Smooth muscle cell (in vitro differentiated cells): ENCODE measurements around the gene EPDR1. TPM values are rescaled to one million over a fixed set of nuclear protein-coding genes. Genes with fewer than 3 reads are reported as not detected.

ENCODE experiments used
- DNase-seq: peaks from one replicate; lab custom pipeline; 2025; ENCODE audit not compliant: unreplicated experiment; lab: John Stamatoyannopoulos, UW
- H2AFZ ChIP-seq: fragments of 200-600 bp; sonication (generic); 2 replicates; pipeline ENCODE4 v1.6.0; 2016; ENCODE audit warnings: antibody characterized with exemption, low read depth, mild to moderate bottlenecking
- H3F3A ChIP-seq: fragments of 200-600 bp; sonication (generic); 2 replicates; pipeline ENCODE4 v1.6.0; 2017; ENCODE audit warnings: antibody characterized with exemption, low read depth
- H3K27ac ChIP-seq: fragments of 200-600 bp; sonication (generic); 2 replicates; pipeline ENCODE4 v1.5.1; 2016; ENCODE audit warnings: low read depth, mild to moderate bottlenecking
- H3K27me3 ChIP-seq: fragments of 200-600 bp; sonication (generic); 2 replicates; pipeline ENCODE4 v1.6.1; 2016; ENCODE audit warnings: low read depth, mild to moderate bottlenecking
- H3K36me3 ChIP-seq: fragments of 200-600 bp; sonication (generic); 2 replicates; pipeline ENCODE4 v1.5.1; 2016; ENCODE audit warnings: low read depth
- H3K4me1 ChIP-seq: fragments of 200-600 bp; sonication (generic); 2 replicates; pipeline ENCODE4 v1.5.1; 2016; ENCODE audit warnings: low read depth
- H3K4me2 ChIP-seq: fragments of 200-600 bp; sonication (generic); 2 replicates; pipeline ENCODE4 v1.6.0; 2016; ENCODE audit warnings: mild to moderate bottlenecking
- H3K4me3 ChIP-seq: fragments of 200-600 bp; sonication (generic); 2 replicates; pipeline ENCODE4 v1.5.1; 2016; ENCODE audit warnings: mild to moderate bottlenecking
- H3K79me2 ChIP-seq: fragments of 200-600 bp; sonication (generic); 2 replicates; pipeline ENCODE4 v1.6.0; 2016; ENCODE audit warnings: low read depth, mild to moderate bottlenecking
- H3K9ac ChIP-seq: fragments of 200-600 bp; sonication (generic); 2 replicates; pipeline ENCODE4 v1.6.0; 2016; ENCODE audit warnings: low read depth
- H3K9me3 ChIP-seq: fragments of 200-600 bp; sonication (generic); replicated peaks from 2 replicates; pipeline ENCODE4 v1.5.1; 2016; ENCODE audit warnings: low read depth
- H4K20me1 ChIP-seq: fragments of 200-600 bp; sonication (generic); 2 replicates; pipeline ENCODE4 v1.6.0; 2016; ENCODE audit warnings: low read depth
- WGBS: methylation state at CpG from one replicate; pipeline ENCODE4 v1.1.7; 2016; ENCODE audit warnings: low lambda C conversion rate; 5-methylcytosine and 5-hydroxymethylcytosine counted together
- polyA plus RNA-seq: library from polyadenylated mRNA; unstranded; fragments of >200 nt; fragmentation: Nextera tagmentation; extraction: Ambion mirVana; gene quantifications from 2 replicates; pipeline ENCODE4 v1.2.1, GENCODE V29; 2016
- total RNA-seq: library from RNA; depleted of rRNA; stranded (reverse); fragments of >200 nt; gene quantifications from 2 replicates; pipeline ENCODE4 v1.2.3, GENCODE V29; 2014
- TF ChIP-seq, protein P1 (sequence below): fragments of 200-600 bp; sonication (generic); IDR thresholded peaks from 2 replicates; pipeline ENCODE4 v1.5.1; 2017; ENCODE audit warnings: borderline replicate concordance, mild to moderate bottlenecking, antibody characterized with exemption; ENCODE audit not compliant: insufficient read depth, poor library complexity, severe bottlenecking

EPDR1 gene
- total and polyA plus RNA-seq, 2 experiments from 2014 or later, result 11.1 to 17.1 TPM

DNA sequence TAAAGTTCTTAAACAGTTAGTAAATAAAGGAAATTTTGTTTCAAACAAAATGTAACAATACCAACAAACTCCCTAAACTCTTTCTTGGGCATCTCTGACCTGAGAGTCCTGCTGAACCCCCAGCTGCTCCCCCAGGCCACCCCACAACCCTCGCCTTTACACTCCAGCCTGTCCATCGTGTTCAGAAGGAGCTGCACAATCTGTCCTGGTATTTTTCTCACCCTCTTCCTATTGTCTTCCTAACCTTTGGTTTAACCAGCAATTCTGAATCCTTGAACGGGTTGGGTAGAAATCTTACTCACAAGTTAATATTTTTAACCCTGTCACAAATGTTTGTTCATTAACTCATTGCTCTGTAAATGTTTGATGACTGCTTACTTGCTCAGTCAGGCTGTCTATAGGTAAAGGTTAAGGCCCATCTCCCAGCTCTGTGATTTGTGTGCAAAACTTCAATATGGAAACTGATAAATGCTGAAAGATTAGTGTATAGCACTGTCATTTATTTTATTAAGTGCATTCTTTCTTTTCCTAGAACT lies 20.7 kb upstream of the EPDR1 start:
- Histone ChIP-seq H3K36me3 (no peaks in the 10 kb centered on the region), H3F3A (no peaks in the 10 kb centered on the region), H3K4me3 (no peak overlapping the region), H3K9ac (no peak overlapping the region), H3K9me3 (no peaks in the 10 kb centered on the region), H3K79me2 (no peaks in the 10 kb centered on the region), H3K4me2 (no peak overlapping the region), H3K4me1 (no peaks in the 10 kb centered on the region), H3K27me3 (no peaks in the 10 kb centered on the region), H4K20me1 (no peaks in the 10 kb centered on the region), H3K27ac (no peak overlapping the region), H2AFZ (no peak overlapping the region)
- 68% methylated on average over 3 of the region's 3 CpGs for WGBS
- TF ChIP-seq, protein P1, sequence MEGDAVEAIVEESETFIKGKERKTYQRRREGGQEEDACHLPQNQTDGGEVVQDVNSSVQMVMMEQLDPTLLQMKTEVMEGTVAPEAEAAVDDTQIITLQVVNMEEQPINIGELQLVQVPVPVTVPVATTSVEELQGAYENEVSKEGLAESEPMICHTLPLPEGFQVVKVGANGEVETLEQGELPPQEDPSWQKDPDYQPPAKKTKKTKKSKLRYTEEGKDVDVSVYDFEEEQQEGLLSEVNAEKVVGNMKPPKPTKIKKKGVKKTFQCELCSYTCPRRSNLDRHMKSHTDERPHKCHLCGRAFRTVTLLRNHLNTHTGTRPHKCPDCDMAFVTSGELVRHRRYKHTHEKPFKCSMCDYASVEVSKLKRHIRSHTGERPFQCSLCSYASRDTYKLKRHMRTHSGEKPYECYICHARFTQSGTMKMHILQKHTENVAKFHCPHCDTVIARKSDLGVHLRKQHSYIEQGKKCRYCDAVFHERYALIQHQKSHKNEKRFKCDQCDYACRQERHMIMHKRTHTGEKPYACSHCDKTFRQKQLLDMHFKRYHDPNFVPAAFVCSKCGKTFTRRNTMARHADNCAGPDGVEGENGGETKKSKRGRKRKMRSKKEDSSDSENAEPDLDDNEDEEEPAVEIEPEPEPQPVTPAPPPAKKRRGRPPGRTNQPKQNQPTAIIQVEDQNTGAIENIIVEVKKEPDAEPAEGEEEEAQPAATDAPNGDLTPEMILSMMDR, result no peak
- no peak for DNase-seq

DNA sequence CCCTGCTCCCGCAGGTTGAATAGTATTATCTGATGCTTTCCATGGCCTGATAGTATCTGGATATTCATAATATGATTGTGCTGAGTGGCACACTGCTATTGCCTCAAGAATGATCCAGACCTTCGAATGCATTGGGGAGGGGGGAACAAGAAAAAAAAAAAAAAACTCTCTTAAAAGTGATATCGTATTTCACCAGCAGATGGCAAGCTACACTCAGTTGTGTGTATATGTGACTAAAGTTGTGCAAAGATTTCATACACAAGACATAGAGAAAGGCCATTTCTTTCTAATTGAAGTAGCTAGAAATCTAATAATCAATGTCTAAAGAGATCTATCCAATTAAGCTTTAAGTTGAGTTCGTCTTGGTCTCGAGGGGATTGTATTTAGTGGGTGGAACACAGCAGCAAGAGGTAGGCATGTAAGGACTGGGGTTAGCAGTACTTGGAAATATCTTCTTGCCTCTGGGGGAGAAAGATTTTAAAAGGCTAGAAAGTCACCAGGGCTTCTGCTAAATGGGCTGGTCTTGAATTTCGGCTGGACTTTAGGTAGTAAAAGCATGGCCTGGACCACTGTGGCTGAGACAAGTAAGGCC lies 19.1 kb upstream of the EPDR1 start:
- no peaks in the 10 kb centered on the region for H3K79me2 ChIP-seq
- H3K4me3 ChIP-seq, result no peak overlapping the region
- no peak overlapping the region for H2AFZ ChIP-seq
- no peak overlapping the region for H3K4me2 ChIP-seq
- no peak overlapping the region for H3K9ac ChIP-seq
- H3K27me3 ChIP-seq, result no peaks in the 10 kb centered on the region
- H3F3A ChIP-seq, result no peaks in the 10 kb centered on the region
- no peak overlapping the region for H3K27ac ChIP-seq
- H3K36me3 ChIP-seq, result no peaks in the 10 kb centered on the region
- H3K4me1 ChIP-seq, result no peaks in the 10 kb centered on the region
- no peaks in the 10 kb centered on the region for H4K20me1 ChIP-seq
- TF ChIP-seq, protein P1, result peak; percentile 66
- 29% methylated on average over 6 of the region's 6 CpGs for WGBS
- no peak for DNase-seq
- H3K9me3 ChIP-seq, result no peaks in the 10 kb centered on the region

DNA sequence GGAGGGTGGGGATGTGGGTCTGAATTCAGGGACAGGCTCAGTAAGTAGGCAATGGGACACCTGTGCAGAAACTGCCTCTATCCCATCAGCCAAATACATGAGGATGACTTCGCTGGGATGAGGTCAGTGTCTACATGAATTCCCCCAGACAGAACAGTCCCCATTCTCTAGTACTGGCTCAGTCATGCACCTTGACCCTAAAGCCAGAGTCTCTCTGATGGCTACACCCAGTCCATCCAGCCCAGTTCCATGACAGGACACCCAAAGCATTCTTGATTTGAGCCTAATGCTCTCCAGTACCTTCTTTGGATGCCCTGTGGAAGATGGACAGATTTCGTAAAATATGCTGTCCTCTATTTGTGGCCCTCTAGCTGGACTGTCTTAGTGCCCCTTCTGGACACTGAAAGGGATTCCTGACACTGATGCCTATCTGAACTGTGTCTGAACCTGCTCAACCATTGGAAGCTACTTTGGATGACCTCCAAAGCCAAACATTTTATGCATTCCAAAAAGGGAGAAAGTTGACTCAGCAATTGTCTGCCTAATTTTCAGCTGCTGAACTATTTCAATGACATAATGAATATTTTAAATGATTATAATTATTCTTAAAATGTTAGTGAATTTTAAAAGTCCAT lies 18.4 kb upstream of the EPDR1 start:
- Histone ChIP-seq H3K4me2 (no peak overlapping the region), H3K4me3 (no peak overlapping the region), H2AFZ (no peak overlapping the region), H4K20me1 (no peaks in the 10 kb centered on the region), H3K79me2 (no peaks in the 10 kb centered on the region), H3K27ac (no peak overlapping the region), H3F3A (no peaks in the 10 kb centered on the region), H3K9me3 (no peaks in the 10 kb centered on the region), H3K9ac (no peak overlapping the region), H3K36me3 (no peaks in the 10 kb centered on the region), H3K4me1 (no peaks in the 10 kb centered on the region), H3K27me3 (no peaks in the 10 kb centered on the region)
- TF ChIP-seq, protein P1, result no peak
- 93% methylated on average over 2 of the region's 2 CpGs for WGBS
- no peak for DNase-seq
